Measurements from ENCODE around the gene WSCD2. TPM values are rescaled to one million over a fixed set of nuclear protein-coding genes. Genes with fewer than 3 reads are reported as not detected.

The WSCD2 gene
- total and polyA plus RNA-seq, 5 donors from 2014 or later, result 0.23 to 2.3 (median 1.6) TPM

GRCh38 chr12:108170164-108170563 is 41.1 kb downstream of the WSCD2 start:
- no peaks in the 10 kb centered on the region for H3K36me3 Mint-ChIP-seq
- peaks cover 0 to 2% (median 0%) of the 10 kb centered on the region in 7 donors for H3K9me3 Mint-ChIP-seq
- DNase-seq, result no peak
- Histone ChIP-seq H3K27ac (ENCODE audit: insufficient read depth, low read length, poor library complexity, severe bottlenecking) (no peak overlapping the region), H3K36me3 (ENCODE audit: control insufficient read depth, insufficient read depth, low read length) (no peaks in the 10 kb centered on the region), H3K27me3 (ENCODE audit: control insufficient read depth, insufficient read depth, low read length) (peaks cover 13% of the 10 kb centered on the region), H3K4me3 (ENCODE audit: low read depth, low read length) (no peak overlapping the region), H3K4me1 (ENCODE audit: control insufficient read depth, insufficient read depth, low read length, poor library complexity, severe bottlenecking) (no peaks in the 10 kb centered on the region), H3K9me3 (ENCODE audit: control insufficient read depth in 2 of 2, low read length in 2 of 2) (no peaks in the 10 kb centered on the region)
- ATAC-seq (ENCODE audit: low read depth in 2 of 2), result no peak
- H3K4me1 Mint-ChIP-seq, result no peaks in the 10 kb centered on the region
- no peak overlapping the region for H3K27ac Mint-ChIP-seq
- peaks cover 13% of the 10 kb centered on the region for H3K27me3 Mint-ChIP-seq
- no peak overlapping the region for H3K4me3 Mint-ChIP-seq

- Histone ChIP-seq H3K27ac (ENCODE audit: insufficient read depth, low read length, poor library complexity, severe bottlenecking) (no peak overlapping the region), H3K4me1 (ENCODE audit: control insufficient read depth, insufficient read depth, low read length, poor library complexity, severe bottlenecking) (no peaks in the 10 kb centered on the region), H3K27me3 (ENCODE audit: control insufficient read depth, insufficient read depth, low read length) (peaks cover 11% of the 10 kb centered on the region), H3K4me3 (ENCODE audit: low read depth, low read length) (no peak overlapping the region), H3K9me3 (ENCODE audit: control insufficient read depth in 2 of 2, low read length in 2 of 2) (no peaks in the 10 kb centered on the region), H3K36me3 (ENCODE audit: control insufficient read depth, insufficient read depth, low read length) (no peaks in the 10 kb centered on the region)
- Mint-ChIP-seq H3K4me1 (no peaks in the 10 kb centered on the region), H3K4me3 (no peak overlapping the region), H3K27ac (no peak overlapping the region), H3K27me3 (peaks cover 13% of the 10 kb centered on the region), H3K9me3 (peaks cover 0 to 4% (median 0%) of the 10 kb centered on the region in 7 donors), H3K36me3 (no peaks in the 10 kb centered on the region)
- no peak for DNase-seq
- ATAC-seq (ENCODE audit: low read depth in 2 of 2), result no peak
These were observed 42.9 kb downstream of the WSCD2 start for GRCh38 chr12:108172033-108172432.

DNA sequence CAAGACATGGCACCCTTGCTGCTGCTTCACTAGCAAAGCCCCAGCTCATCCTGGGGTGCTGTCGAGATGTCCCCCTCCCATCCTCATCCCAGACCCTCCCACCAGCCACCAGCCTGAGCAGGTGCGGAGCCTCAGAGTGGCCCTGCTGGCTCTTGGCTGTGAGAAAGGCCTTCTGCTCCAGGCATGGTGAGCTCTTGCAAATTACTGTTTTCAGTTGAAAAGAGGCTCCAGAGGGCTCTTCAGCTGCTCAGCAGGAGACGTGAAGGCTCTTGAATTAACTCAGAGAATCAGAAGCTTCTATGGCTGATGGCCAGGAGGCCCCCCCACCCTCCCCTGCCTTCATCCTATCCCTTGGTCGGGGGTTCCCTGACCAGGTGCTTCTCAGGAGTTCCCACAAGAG is 44.1 kb downstream of the WSCD2 start:
- Histone ChIP-seq H3K36me3 (ENCODE audit: control insufficient read depth, insufficient read depth, low read length) (no peaks in the 10 kb centered on the region), H3K9me3 (ENCODE audit: control insufficient read depth in 2 of 2, low read length in 2 of 2) (no peaks in the 10 kb centered on the region), H3K4me3 (ENCODE audit: low read depth, low read length) (no peak overlapping the region), H3K27me3 (ENCODE audit: control insufficient read depth, insufficient read depth, low read length) (peaks cover 10% of the 10 kb centered on the region), H3K4me1 (ENCODE audit: control insufficient read depth, insufficient read depth, low read length, poor library complexity, severe bottlenecking) (no peaks in the 10 kb centered on the region), H3K27ac (ENCODE audit: insufficient read depth, low read length, poor library complexity, severe bottlenecking) (no peak overlapping the region)
- H3K4me1 Mint-ChIP-seq, result no peaks in the 10 kb centered on the region
- ATAC-seq (ENCODE audit: low read depth in 2 of 2) (no peak), DNase-seq (no peak)
- no peak overlapping the region for H3K4me3 Mint-ChIP-seq
- peaks cover 0 to 4% (median 0%) of the 10 kb centered on the region in 7 donors for H3K9me3 Mint-ChIP-seq
- peaks cover 13% of the 10 kb centered on the region for H3K27me3 Mint-ChIP-seq
- H3K27ac Mint-ChIP-seq, result no peak overlapping the region
- H3K36me3 Mint-ChIP-seq, result no peaks in the 10 kb centered on the region

DNA sequence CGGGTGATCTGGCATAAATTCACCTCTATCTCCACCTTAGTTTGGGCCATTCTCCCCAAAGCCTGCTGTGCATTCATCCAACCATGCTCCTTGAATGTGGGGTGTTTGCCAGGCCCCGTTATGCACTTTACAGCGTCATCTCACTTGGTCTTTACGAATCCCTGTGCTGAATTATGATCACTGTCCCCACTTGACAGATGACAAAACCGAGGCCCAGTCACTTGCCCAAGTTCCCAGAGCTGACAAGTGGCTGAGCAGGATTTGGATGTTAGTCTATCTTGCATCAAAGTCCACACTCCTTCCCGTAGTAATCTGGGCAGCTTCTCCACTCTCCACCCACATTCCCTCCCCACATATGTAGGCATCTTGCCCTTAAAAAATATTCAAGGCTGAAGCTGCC is 44.8 kb downstream of the WSCD2 start:
- Histone ChIP-seq H3K36me3 (ENCODE audit: control insufficient read depth, insufficient read depth, low read length) (no peaks in the 10 kb centered on the region), H3K4me1 (ENCODE audit: control insufficient read depth, insufficient read depth, low read length, poor library complexity, severe bottlenecking) (no peaks in the 10 kb centered on the region), H3K27ac (ENCODE audit: insufficient read depth, low read length, poor library complexity, severe bottlenecking) (no peak overlapping the region), H3K27me3 (ENCODE audit: control insufficient read depth, insufficient read depth, low read length) (peaks cover 3% of the 10 kb centered on the region), H3K9me3 (ENCODE audit: control insufficient read depth in 2 of 2, low read length in 2 of 2) (no peaks in the 10 kb centered on the region), H3K4me3 (ENCODE audit: low read depth, low read length) (no peak overlapping the region)
- DNase-seq (no peak), ATAC-seq (ENCODE audit: low read depth in 2 of 2) (no peak)
- no peak overlapping the region for H3K27ac Mint-ChIP-seq
- H3K27me3 Mint-ChIP-seq, result peaks cover 6% of the 10 kb centered on the region
- H3K4me1 Mint-ChIP-seq, result no peaks in the 10 kb centered on the region
- H3K4me3 Mint-ChIP-seq, result no peak overlapping the region
- H3K9me3 Mint-ChIP-seq, result peaks cover 0 to 4% (median 0%) of the 10 kb centered on the region in 7 donors
- no peaks in the 10 kb centered on the region for H3K36me3 Mint-ChIP-seq

GRCh38 chr12:108174641-108175040 is 45.6 kb downstream of the WSCD2 start:
- H3K36me3 Mint-ChIP-seq, result no peaks in the 10 kb centered on the region
- H3K9me3 ChIP-seq (ENCODE audit: control insufficient read depth in 2 of 2, low read length in 2 of 2), result no peaks in the 10 kb centered on the region
- H3K36me3 ChIP-seq (ENCODE audit: control insufficient read depth, insufficient read depth, low read length), result no peaks in the 10 kb centered on the region
- H3K27me3 ChIP-seq (ENCODE audit: control insufficient read depth, insufficient read depth, low read length), result peaks cover 1% of the 10 kb centered on the region
- H3K4me1 Mint-ChIP-seq, result no peaks in the 10 kb centered on the region
- no peak for ATAC-seq (ENCODE audit: low read depth in 2 of 2)
- H3K4me1 ChIP-seq (ENCODE audit: control insufficient read depth, insufficient read depth, low read length, poor library complexity, severe bottlenecking), result no peaks in the 10 kb centered on the region
- no peak overlapping the region for H3K27ac Mint-ChIP-seq
- no peak overlapping the region for H3K27ac ChIP-seq (ENCODE audit: insufficient read depth, low read length, poor library complexity, severe bottlenecking)
- H3K4me3 ChIP-seq (ENCODE audit: low read depth, low read length), result no peak overlapping the region
- no peak overlapping the region for H3K4me3 Mint-ChIP-seq
- no peak for DNase-seq
- H3K9me3 Mint-ChIP-seq, result peaks cover 0 to 4% (median 0%) of the 10 kb centered on the region in 7 donors
- peaks cover 6% of the 10 kb centered on the region for H3K27me3 Mint-ChIP-seq

- Histone ChIP-seq H3K27ac (ENCODE audit: insufficient read depth, low read length, poor library complexity, severe bottlenecking) (no peak overlapping the region), H3K9me3 (ENCODE audit: control insufficient read depth in 2 of 2, low read length in 2 of 2) (no peaks in the 10 kb centered on the region), H3K4me1 (ENCODE audit: control insufficient read depth, insufficient read depth, low read length, poor library complexity, severe bottlenecking) (no peaks in the 10 kb centered on the region), H3K36me3 (ENCODE audit: control insufficient read depth, insufficient read depth, low read length) (no peaks in the 10 kb centered on the region), H3K4me3 (ENCODE audit: low read depth, low read length) (no peak overlapping the region), H3K27me3 (ENCODE audit: control insufficient read depth, insufficient read depth, low read length) (no peaks in the 10 kb centered on the region)
- no peak overlapping the region for H3K27ac Mint-ChIP-seq
- H3K36me3 Mint-ChIP-seq, result no peaks in the 10 kb centered on the region
- ATAC-seq (ENCODE audit: low read depth in 2 of 2) (no peak), DNase-seq (no peak)
- no peaks in the 10 kb centered on the region for H3K4me1 Mint-ChIP-seq
- H3K27me3 Mint-ChIP-seq, result peaks cover 6% of the 10 kb centered on the region
- peaks cover 0 to 4% (median 0%) of the 10 kb centered on the region in 7 donors for H3K9me3 Mint-ChIP-seq
- no peak overlapping the region for H3K4me3 Mint-ChIP-seq
These were observed 46.2 kb downstream of the WSCD2 start for GRCh38 chr12:108175310-108175709.

DNA sequence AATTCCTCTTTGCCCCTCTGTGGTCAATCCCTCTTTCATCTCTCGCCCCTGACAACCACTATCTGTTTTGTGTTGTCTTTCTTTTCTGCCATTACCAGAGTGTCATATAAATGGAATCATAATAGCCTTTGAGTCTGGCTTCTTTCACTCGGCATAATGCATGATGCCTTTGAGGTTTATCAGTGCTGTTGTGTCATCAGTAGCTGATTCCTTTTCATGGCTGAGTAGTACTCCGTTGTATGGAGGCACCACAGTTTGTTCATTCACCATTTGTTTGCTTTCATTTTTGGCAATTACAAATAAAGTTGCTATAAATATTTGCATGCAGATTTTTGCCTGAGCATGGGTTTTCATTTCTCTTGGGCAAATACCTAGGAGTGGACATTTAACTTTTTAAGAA is 47.2 kb downstream of the WSCD2 start:
- no peaks in the 10 kb centered on the region for H3K4me1 ChIP-seq (ENCODE audit: control insufficient read depth, insufficient read depth, low read length, poor library complexity, severe bottlenecking)
- H3K9me3 ChIP-seq (ENCODE audit: control insufficient read depth in 2 of 2, low read length in 2 of 2), result no peaks in the 10 kb centered on the region
- Mint-ChIP-seq H3K36me3 (no peaks in the 10 kb centered on the region), H3K4me3 (no peak overlapping the region), H3K9me3 (peaks cover 0 to 4% (median 0%) of the 10 kb centered on the region in 7 donors), H3K27me3 (peaks cover 6% of the 10 kb centered on the region), H3K4me1 (no peaks in the 10 kb centered on the region), H3K27ac (no peak overlapping the region)
- H3K27me3 ChIP-seq (ENCODE audit: control insufficient read depth, insufficient read depth, low read length), result no peaks in the 10 kb centered on the region
- no peak overlapping the region for H3K4me3 ChIP-seq (ENCODE audit: low read depth, low read length)
- no peak overlapping the region for H3K27ac ChIP-seq (ENCODE audit: insufficient read depth, low read length, poor library complexity, severe bottlenecking)
- DNase-seq, result no peak
- no peak for ATAC-seq (ENCODE audit: low read depth in 2 of 2)
- H3K36me3 ChIP-seq (ENCODE audit: control insufficient read depth, insufficient read depth, low read length), result no peaks in the 10 kb centered on the region

GRCh38 chr12:108177131-108177530 is 48.0 kb downstream of the WSCD2 start:
- no peaks in the 10 kb centered on the region for H3K4me1 ChIP-seq (ENCODE audit: control insufficient read depth, insufficient read depth, low read length, poor library complexity, severe bottlenecking)
- Mint-ChIP-seq H3K4me3 (no peak overlapping the region), H3K27ac (no peak overlapping the region), H3K4me1 (no peaks in the 10 kb centered on the region), H3K27me3 (peaks cover under 1% of the 10 kb centered on the region), H3K9me3 (peaks cover 0 to 4% (median 0%) of the 10 kb centered on the region in 7 donors), H3K36me3 (no peaks in the 10 kb centered on the region)
- no peaks in the 10 kb centered on the region for H3K9me3 ChIP-seq (ENCODE audit: control insufficient read depth in 2 of 2, low read length in 2 of 2)
- H3K36me3 ChIP-seq (ENCODE audit: control insufficient read depth, insufficient read depth, low read length), result no peaks in the 10 kb centered on the region
- ATAC-seq (ENCODE audit: low read depth in 2 of 2), result no peak
- H3K27ac ChIP-seq (ENCODE audit: insufficient read depth, low read length, poor library complexity, severe bottlenecking), result no peak overlapping the region
- DNase-seq, result no peak
- H3K4me3 ChIP-seq (ENCODE audit: low read depth, low read length), result no peak overlapping the region
- no peaks in the 10 kb centered on the region for H3K27me3 ChIP-seq (ENCODE audit: control insufficient read depth, insufficient read depth, low read length)
